ENCODE measurements around the gene RBM48. TPM values are rescaled to one million over a fixed set of nuclear protein-coding genes. Genes with fewer than 3 reads are reported as not detected.
"Not testable (repeated sequence)": the region's sequence is repeated elsewhere in the genome, so short reads cannot be mapped to it uniquely, and the experiment has no call there.

The RBM48 gene
- 11.2 and 15.5 TPM in 2 replicates for total RNA-seq

DNA sequence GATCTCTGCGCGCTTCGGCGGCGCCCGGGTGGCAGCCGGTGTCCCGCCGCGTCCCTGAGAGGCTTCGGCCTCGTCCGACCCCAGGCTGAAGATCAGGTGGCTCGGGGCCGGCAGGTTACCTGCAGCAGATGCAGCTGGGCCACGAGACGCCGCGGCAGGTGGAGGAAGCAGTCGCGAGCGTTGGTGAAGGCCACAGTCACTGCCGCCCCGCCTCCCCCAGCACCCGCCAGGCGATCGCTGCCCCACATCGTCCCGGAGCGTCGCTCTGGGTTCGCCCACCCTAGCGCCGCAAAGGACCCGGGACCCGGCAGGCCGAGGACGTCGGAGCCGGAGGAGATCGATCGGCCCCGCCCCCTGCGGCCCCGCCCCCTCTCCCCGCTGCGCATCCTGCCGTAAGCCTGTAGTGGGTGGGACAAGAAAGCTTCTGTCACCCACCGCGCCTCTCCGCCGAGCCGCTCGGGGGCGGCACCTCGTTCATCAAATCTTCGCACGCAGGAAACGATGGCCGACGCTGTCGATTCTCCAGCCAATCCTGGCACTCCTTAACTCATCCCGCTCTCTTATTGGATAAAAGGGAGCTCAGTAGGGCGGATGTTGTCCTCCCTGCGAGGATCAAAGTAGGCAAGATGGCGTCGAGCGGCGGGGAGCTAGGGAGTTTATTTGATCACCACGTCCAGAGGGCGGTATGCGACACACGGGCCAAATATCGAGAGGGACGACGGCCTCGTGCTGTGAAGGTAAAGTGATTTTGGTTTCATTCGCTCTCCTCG, at the start of gene RBM48, which contains the start of gene PEX1:
RBM48 (plus strand) TSS at position 608 of the 770 bp plus-strand sequence; CDS start at position 627, 19 bp downstream.
PEX1 (minus strand) TSS at position 333 of the 770 bp plus-strand sequence; CDS start at position 248, 85 bp downstream.
- peak; percentile 100 for DNase-seq

DNA sequence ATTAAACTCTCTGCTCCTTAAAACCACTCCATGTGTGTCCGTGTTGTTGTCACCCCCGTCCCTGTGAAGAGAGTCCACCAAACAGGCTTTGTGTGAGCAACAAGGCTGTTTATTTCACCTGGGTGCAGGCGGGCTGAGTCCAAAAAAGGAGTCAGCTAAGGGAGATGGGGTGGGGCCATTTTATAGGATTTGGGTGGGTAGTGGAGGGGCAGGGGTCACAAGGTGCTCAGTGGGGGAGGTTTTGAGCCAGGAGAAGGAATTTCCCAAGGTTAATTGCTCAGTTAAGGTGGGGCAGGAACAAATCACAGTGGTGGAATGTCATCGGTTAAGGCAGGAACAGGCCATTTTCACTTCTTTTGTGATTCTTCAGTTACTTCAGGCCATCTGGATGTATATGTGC, 49.4 kb upstream of the RBM48 start:
- not testable (repeated sequence) for DNase-seq

DNA sequence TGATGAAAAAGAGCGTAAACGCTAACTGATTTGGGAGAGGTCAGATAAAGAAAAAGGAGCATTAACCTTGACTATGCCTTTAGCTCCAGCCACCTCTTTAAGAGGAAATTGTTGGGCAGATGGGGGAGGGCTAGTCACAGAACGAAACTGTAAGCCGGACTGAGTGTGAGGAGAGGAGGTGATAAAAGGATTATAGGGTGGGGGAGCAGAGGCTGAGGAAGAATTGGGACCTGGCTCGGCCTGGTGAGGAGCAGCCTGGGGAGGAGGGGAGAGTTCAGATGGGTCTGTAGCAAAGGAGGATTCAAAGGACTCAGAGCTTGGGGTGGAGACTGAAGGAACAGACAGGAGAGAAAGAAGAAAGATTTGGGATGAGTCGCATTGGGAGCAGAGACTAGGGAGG, 45.0 kb upstream of the RBM48 start:
- DNase-seq, result not testable (repeated sequence)

DNA sequence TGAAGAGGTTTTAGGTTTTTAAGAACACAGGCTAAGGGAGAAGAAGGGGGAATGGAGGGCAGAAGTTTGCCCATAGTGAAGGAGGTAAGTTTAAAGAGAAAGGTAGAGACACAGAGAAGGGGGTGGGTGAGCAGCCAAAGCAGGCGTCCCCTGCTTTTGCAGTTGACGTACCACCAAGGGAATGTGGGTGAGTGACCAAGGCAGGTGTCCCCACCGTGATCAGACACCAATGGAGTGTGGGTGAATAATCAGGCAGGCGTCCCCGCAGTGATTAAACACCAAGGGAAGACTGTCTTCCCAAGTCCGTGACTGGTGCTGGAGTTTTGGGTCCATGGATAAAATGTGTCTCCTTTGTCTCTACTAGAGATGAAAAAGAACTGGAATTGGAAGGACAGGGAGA, 44.4 kb upstream of the RBM48 start:
- not testable (repeated sequence) for DNase-seq

DNA sequence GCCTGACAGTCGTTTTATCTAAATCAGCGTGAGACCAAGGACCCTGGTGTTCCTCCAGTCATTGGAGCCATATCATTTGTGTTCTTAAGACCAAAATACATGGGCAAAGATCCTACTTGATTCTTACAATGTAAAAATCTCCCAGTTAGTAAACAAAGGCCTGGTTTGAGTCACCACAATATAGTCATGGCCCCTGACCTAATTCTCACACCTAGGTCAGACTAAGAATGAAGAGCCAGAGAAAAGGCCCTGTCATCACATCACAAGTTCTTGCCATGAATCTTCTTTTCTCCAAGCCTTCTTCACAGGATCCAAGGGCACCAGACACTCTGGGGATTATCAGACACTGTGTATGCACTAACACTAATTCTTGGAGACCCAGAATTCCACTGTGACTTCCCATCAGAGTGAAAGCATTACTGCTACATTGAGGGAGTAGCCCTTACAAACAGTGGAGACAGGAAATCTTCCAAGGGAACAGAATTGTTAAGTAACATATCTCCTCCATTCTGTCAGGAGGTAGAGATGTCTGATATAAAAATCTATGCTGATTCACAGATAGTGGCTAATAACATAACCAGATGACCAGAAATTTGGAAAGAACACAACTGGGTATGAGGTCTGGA, 43.2 kb upstream of the RBM48 start:
- no peak for DNase-seq

DNA sequence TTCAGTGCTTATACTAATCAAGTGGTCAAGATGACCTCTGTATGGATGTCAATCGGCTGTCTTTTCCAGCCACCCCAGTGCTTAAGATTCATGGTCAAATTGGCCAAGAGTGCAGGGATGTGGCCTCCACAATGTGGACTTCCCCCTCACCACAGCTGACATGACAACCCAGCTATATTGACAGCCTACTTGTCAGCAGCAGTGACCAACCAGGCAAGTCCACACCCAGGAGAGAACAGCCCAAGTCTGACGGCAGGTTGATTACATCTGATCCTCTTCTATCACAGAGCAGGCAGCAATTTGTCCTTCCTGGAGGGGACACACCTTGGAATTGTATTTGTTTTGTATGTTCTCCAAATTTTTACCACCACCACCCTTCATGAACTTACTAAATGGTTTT, 42.6 kb upstream of the RBM48 start:
- no peak for DNase-seq

DNA sequence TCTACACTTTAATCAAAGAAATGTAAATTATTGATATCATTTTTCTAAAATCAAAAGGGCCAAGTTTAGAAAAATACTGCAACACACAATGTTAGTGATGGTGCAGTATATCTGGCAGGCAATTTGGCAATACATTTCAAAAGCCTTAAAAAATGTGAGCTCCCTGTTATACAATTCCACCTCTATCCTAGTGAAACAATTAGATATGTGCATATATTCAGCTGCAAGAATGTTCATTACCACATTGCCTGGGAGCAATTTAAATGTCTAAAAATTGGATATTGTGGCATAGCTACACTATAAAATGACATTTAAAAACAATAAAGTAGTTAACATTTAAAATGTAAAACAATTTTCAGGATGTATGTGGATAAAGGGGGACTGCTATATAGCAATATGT, 40.8 kb upstream of the RBM48 start:
- DNase-seq, result no peak

DNA sequence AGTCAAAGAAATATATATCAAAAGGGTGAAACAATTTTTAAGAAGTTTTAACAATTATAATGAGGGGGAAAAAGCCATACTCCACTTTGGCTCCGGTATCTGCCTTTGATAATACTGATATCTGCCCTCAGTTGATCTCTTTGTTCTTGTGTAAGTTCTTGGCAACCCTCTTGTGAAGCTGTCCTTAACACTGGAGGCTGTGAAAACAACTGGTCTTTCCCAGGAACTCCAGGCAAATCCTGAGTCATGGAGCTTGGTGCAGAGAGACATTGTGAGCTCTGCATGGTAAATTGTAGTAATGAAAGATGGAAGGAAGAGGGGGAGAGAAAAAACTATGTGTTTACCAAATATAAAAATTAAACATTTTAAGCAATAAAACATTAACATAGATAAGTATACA, 39.0 kb upstream of the RBM48 start:
- peak; percentile 39 for DNase-seq

DNA sequence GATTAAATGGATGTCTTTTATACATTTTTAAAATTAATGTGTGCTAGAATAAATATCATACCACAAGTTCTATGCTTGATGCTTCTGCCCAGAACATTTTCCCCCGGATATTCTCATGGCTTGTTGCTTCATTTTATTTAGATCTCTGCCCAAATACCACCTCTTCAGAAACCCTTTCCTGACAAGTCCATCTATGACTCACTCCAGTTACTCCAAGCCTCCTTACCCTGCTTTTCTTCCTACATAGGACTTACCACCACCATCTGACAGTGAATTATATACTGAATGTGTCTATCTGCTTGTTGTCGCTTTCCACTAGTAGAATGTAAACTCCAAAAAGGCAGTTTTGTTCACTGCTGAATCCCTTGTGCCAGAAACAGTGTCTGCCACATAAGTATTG, 31.7 kb upstream of the RBM48 start:
- DNase-seq, result no peak

DNA sequence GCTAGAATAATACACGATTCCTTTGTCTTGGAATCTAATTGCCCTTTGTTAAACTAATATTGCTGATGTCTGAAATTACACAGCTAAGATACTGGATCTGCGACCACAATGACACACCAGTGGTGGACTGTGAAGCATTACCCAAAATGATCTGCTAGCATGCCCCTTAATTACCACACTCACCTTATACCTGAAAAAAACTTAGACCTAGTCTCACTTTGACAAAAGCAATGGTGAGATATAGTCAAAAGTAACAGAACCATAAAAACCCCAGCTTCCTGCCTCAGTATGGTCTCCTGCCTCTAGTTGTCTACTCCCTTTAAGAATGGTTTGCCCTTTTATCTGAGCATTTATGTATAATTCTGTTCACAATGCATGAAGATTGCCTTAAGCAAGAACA, 30.0 kb upstream of the RBM48 start:
- no peak for DNase-seq

DNA sequence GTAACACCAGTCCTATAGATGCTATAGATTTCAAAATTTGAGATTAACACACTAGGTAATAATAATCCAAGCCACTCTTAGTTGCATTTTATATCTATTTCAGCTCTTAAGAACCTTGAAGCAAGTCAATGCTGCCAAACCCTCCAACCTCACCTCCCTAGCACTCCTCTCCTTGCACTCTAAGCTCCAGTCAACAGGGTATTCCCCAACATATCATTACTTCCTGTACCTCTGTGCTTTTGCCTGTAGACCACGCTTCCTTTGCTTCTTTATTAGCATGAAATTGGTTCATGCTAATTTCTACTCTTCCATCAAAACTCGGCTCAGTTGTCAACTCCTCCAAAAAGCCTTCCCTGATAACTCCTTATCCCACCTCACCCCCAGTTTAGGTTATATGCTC, 24.8 kb upstream of the RBM48 start:
- no peak for DNase-seq

DNA sequence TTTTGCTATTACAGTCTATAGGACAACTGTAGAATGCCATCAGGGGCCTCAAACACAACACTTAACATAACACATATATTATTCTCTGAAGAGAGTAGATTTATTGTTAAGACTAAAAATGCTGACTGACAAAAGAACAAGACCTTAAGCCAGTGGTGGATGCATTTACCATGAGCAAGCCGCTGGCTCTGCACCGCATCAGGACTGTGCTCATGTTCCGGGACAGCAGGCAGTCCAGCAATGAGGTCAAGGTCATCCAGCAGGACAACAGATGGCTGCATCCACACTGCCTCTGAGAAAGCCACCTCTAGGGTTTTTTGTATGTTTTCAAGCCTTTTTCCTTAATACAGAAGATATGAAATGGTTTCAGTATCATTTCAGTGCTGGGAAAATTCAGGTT, 24.0 kb upstream of the RBM48 start:
- no peak for DNase-seq

DNA sequence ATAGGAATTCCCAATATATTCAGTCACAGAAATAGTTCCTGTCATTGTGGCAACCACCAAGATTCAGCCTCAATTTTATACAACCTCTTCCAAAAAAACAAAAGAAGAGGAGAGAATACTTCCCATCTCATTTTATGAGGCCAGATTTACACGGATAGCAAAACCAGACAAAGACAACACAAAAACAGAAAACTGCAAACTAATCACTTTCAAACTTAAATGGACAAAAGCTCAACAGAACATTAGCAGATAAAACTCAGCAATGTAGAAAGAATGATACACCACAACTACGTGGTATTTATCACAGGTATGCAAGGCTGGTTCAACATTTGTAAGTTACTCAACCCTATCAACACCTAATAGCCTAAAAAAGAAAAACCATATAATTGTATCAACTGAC, 22.2 kb upstream of the RBM48 start:
- DNase-seq, result no peak

DNA sequence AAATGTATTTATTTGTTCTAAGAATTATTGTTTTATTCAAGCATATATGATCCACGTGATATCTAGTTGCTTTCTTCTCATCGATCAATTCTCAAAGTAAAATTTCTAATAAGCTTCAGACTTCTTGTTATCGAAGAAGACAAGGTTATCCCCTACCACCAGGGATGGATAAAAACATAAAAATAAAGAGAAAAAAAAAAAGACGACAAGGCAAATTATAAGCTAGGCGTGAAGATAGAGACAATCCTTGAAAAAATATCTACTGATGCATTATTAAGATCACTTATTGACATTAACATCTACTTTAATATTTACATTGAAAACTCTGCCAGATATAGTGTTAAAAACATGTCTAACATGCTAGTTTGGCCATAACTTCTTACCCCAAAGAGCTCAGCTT, 19.6 kb upstream of the RBM48 start:
- no peak for DNase-seq

DNA sequence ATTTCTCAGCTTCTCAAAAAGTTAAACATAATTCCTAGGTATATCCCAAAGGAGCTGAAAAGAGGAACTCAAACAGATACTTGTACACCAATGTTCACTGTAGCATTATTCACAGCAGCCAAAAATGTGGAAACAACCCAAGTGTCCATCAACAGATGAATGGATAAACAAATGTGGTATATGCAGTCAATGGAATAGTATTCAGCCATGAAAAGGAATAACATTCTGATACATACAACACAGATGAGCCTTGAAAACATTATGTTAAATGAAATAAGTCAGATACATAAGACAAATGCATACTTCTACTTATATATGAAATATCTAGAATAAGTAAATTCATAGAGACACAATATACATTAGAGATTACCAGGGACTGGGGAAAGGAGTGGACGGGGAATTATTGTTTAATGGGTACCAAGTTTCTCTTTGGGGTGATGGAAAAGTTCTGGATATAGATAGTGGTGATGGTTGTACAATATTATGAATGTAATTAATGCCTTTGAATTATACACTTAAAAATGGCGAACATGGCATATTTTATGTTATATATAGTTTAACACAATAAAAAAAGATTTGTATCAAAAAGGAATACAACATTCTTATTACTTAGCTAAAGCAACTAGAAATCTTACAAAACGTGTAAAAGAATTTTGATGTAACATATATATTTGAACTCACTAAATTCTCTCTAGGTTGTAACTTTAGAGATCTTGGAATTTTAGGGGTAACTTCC, 15.3 kb upstream of the RBM48 start:
- DNase-seq, result no peak

DNA sequence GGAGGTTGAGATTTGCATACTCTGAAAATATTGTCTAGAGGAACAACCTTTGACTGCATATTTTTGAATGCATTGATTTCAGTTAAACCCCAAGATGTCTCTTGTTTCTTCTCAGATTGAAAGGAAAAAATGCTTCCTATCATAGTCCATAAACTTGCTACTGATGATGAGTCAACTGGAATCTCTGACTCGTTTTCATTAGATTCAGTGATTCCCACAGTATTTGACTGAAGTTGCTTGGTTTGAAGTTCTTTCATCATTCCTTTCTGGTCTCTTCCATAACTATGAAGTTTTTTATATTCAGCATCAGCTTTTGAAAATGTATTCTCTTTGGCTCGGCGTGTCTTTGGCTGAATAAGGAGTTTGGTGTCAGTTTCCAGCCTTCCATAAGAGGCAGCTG, 11.0 kb upstream of the RBM48 start:
- DNase-seq, result no peak

DNA sequence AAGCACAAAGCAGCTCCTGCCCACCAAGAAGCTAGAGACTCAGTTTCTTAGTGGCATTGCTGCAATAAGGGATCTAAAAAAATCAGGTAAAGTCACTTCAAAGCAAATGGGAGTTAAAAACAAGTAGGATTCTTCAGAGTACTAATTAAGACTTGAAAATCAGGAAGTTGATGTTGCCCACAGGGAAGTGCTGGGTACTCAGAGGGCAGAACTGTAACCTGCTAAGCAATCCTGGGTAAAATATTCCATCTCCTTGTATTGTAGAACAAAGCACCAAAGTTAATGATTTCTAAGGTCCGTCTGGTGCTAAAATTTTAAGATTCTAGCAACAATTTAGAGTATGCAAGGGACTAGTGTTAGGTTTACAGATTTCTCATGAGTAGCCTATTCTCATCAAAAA, 8.6 kb upstream of the RBM48 start:
- no peak for DNase-seq

DNA sequence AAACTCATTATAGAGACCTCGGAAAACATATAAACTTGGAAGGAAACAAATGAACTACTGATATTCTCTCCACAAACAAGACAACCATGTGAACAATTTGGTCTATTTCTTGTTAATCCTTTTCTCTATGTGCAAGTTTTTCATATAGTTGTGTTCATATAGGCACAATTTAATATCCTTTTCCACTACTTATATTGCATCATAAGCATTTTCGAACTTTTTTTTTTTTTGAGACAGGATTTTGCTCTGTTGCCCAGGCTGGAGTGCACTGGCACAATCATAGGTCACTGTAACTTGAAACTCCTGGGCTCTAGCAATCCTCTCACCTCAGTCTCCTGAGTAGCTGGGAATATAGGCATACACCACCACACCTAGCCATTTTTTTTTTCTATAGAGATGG, 5.5 kb upstream of the RBM48 start:
- DNase-seq, result no peak

DNA sequence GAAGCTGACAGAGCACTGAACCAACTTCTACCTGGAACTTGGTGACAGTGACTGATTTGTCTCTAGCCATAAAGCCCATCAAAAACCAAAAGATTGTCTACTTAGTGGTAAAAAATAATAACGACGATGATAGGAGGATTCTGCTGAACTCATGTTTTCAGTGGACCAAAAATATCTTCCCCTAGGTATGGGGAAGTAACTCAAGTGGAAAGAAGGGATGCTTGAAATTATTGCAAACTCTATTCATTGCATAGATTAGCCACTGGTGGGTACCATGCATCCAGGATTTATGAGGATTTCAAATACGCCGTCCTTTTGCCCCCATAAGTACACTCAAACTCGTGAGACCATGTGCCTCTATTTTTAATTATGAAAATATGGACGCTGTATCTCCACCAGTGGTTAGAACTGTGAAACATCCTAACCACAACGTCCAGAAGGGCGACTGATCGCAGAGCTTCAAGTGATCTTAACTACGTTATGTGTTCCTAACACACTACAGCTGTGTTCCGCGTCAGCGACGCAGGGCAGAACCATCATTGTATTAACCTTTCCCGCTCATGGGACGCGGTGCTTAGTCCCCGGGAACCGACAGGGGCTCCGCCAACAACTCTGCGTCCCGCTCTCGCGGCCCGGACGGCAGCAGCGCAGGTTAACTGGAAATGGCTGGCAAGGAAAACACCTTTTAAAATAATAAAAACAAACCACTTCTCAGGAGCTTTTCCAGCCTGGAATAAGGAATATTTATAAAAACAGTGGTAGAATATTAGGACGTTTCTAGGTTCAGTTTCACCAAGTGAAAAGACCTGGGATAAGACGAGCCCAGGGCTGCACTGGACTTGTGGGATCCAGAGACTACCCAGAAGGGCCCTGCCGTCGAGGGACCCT, 1.1 kb upstream of the RBM48 start:
- peak; percentile 74 for DNase-seq

DNA sequence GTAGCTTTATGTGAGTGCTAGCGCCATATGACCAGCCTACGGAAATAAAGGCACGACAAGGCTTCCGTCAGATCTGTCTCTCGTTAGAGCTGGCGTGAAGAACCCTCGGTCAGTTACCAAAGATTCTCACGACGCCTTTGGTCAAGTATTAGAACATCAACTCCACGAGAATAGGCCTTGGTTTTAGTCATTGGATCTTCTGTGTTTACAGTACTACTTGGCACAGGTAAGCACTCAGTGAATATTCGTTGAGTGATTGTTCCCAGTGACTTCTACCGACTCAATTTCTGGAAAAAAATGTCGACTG, 316 bp downstream of the RBM48 start:
- no peak for DNase-seq

DNA sequence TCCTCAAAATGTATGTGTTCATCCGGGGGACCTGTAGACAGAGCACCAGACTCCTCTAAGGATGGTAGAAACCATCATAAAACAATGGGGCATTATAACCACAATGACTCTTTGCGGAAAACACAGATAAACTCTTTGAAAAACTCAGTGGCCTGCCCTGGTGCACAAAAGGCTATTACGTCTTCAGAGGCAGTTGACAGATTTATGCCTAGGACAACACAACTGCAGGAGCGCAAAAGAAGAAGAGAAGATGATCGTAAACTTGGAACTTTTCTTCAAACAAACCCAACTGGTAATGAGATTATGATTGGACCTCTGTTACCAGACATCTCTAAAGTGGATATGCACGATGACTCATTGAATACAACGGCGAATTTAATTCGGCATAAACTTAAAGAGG, 6.0 kb downstream of the RBM48 start:
- no peak for DNase-seq

DNA sequence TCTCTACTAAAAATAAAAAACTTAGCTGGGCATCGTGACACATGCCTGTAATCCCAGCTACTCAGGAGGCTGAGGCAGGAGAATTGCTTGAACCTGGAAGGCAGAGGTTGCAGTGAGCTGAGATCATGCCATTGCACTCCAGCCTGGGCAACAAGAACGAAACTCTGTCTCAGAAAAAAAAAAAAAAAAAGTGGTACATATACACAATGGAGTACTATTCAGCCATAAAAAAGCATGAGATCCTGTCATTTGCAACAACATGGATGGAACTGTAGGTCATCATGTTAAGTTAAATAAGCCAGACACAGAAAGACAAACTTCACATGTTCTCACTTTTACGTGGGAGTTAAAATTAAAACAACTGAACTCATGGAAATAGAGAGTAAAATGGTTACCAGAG, 14.9 kb downstream of the RBM48 start:
- not testable (repeated sequence) for DNase-seq

DNA sequence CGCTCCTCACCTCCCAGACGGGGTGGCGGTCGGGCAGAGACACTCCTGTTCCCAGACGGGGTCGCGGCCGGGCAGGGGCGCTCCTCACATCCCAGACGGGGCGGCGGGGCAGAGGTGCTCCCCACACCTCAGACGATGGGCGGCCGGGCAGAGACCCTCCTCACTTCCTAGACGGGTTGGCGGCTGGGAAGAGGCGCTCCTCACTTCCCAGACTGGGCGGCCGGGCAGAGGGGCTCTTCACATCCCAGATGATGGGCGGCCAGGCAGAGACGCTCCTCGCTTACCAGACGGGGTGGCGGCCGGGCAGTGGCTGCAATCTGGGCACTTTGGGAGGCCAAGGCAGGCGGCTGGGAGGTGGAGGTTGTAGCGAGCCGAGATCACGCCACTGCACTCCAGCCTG, 16.5 kb downstream of the RBM48 start:
- not testable (repeated sequence) for DNase-seq
